Measurements from ENCODE around the gene SYNE1.

SYNE1 gene

GRCh38 chr6:152298055-152298647 is 339.0 kb downstream of the SYNE1 start:
- TF ChIP-seq, protein P1, sequence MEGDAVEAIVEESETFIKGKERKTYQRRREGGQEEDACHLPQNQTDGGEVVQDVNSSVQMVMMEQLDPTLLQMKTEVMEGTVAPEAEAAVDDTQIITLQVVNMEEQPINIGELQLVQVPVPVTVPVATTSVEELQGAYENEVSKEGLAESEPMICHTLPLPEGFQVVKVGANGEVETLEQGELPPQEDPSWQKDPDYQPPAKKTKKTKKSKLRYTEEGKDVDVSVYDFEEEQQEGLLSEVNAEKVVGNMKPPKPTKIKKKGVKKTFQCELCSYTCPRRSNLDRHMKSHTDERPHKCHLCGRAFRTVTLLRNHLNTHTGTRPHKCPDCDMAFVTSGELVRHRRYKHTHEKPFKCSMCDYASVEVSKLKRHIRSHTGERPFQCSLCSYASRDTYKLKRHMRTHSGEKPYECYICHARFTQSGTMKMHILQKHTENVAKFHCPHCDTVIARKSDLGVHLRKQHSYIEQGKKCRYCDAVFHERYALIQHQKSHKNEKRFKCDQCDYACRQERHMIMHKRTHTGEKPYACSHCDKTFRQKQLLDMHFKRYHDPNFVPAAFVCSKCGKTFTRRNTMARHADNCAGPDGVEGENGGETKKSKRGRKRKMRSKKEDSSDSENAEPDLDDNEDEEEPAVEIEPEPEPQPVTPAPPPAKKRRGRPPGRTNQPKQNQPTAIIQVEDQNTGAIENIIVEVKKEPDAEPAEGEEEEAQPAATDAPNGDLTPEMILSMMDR (IDR thresholded peaks at IDR 0.05; ENCODE audit: borderline replicate concordance, insufficient read depth, low read depth, low read length), result no peak
- no peak overlapping the region for H3K4me3 ChIP-seq (ENCODE audit: low read depth, low read length)

DNA sequence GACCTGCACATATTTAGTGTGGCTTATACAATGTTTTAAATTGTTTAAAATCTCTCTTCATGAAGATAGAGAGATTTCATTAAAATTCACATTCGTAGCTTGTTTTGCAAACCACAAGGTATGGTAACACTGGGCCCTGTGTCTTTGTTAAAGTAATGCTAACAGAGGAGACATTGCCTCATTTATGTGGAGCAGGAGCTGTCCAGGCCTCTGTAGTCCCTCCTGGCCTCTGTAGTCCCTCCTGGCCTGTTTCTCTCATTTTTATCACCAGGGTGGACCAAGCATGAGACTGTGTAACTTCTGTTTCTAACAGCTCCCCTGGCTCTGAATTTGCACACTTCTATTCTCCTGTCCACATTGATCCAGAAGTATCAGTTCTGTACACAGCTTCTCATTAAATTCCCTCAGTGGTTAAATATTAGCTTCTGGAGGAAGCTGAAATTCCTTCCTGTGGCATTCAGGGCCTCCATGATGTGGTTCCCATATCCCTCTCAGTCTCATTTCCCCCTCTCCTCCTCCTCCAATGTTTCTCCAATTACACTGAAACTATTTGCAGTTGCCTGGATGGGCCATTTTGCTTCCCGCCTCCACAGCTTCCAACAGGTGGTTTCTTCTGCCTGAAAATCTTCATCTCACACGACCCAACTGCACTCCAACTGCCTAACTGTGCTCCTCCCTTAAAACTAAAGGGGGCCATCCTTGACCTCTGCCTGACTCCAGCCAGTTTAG is 340.4 kb downstream of the SYNE1 start:
- TF ChIP-seq, protein P1 (IDR thresholded peaks at IDR 0.05; ENCODE audit: borderline replicate concordance, insufficient read depth, low read depth, low read length), result no peak

GRCh38 chr6:152295920-152296319 is 341.2 kb downstream of the SYNE1 start:
- no peak overlapping the region for H3K4me3 ChIP-seq (ENCODE audit: low read depth, low read length)
- TF ChIP-seq, protein P1 (IDR thresholded peaks at IDR 0.05; ENCODE audit: borderline replicate concordance, insufficient read depth, low read depth, low read length), result no peak

More for the DNA sequence above, 340.4 kb downstream of the SYNE1 start:
- no peak overlapping the region for H3K4me3 ChIP-seq (ENCODE audit: low read depth, low read length)

- H3K4me3 ChIP-seq (ENCODE audit: low read depth, low read length), result no peak overlapping the region
- TF ChIP-seq, protein P1 (IDR thresholded peaks at IDR 0.05; ENCODE audit: borderline replicate concordance, insufficient read depth, low read depth, low read length), result no peak
Measured at GRCh38 chr6:152295346-152295745, 341.8 kb downstream of the SYNE1 start.

DNA sequence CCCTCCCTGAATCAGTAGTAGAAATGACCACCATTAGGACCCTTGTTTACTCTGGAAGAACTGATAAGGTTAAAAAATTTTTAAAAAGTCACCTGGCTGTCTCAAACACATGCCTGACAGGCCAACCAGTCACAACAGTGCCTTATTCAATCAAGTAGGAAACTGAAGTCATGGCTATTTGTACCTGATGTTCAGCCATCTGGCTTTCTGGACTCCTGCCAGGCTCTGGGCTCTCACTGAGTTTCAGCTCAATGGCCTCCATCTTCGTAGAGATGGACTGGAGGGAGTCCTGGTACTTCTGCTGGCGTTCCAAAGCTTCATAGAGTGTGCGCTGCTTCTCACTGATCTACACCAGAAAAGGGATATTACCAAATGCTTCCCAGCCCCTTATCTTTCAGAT is 343.8 kb downstream of the SYNE1 start:
- H3K4me3 ChIP-seq (ENCODE audit: low read depth, low read length), result no peak overlapping the region
- TF ChIP-seq, protein P1 (IDR thresholded peaks at IDR 0.05; ENCODE audit: borderline replicate concordance, insufficient read depth, low read depth, low read length), result no peak

- TF ChIP-seq, protein P1 (IDR thresholded peaks at IDR 0.05; ENCODE audit: borderline replicate concordance, insufficient read depth, low read depth, low read length), result no peak
- H3K4me3 ChIP-seq (ENCODE audit: low read depth, low read length), result no peak overlapping the region
Measured at GRCh38 chr6:152292555-152292954, 344.6 kb downstream of the SYNE1 start.

DNA sequence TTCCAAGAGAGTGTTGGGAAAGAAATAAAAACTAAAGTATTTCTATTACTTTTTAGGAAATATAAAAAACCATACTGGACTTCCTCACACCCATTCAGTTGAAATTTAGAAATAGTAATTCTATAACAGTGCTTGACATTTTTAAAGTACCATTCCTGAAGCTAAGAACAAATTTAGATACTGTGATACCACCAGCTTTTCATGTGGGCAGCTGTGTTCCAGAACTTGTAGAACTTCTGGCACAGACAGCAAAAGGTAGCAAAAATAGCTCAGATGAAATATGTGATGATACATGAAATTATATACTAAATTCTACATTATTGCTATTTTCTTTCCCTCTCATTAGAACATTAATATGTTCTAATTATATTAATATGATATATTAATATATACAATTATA is 346.5 kb downstream of the SYNE1 start:
- TF ChIP-seq, protein P1 (IDR thresholded peaks at IDR 0.05; ENCODE audit: borderline replicate concordance, insufficient read depth, low read depth, low read length), result no peak
- H3K4me3 ChIP-seq (ENCODE audit: low read depth, low read length), result no peak overlapping the region
